Fibroblast of mammary gland (primary cell): ENCODE data around the gene SMIM20.
A peak's percentile ranks its signal among the peaks of the same experiment; 100 is the strongest.

ENCODE experiments used
- DNase-seq: peaks from one replicate; pipeline ENCODE4 v3.0.0-alpha.2; 2010; ENCODE audit warnings: low read depth
- H3K4me3 ChIP-seq: 2 replicates; pipeline ENCODE4 v1.5.1; 2011; ENCODE audit warnings: low read depth, mild to moderate bottlenecking, low read length, moderate library complexity; ENCODE audit not compliant: control insufficient read depth
- TF ChIP-seq, protein P1 (sequence below): conservative IDR thresholded peaks from 2 replicates; pipeline ENCODE4 v1.5.1; 2011; ENCODE audit warnings: low read depth, low read length, inconsistent platforms; ENCODE audit not compliant: control insufficient read depth, insufficient read depth

SMIM20 gene

DNA sequence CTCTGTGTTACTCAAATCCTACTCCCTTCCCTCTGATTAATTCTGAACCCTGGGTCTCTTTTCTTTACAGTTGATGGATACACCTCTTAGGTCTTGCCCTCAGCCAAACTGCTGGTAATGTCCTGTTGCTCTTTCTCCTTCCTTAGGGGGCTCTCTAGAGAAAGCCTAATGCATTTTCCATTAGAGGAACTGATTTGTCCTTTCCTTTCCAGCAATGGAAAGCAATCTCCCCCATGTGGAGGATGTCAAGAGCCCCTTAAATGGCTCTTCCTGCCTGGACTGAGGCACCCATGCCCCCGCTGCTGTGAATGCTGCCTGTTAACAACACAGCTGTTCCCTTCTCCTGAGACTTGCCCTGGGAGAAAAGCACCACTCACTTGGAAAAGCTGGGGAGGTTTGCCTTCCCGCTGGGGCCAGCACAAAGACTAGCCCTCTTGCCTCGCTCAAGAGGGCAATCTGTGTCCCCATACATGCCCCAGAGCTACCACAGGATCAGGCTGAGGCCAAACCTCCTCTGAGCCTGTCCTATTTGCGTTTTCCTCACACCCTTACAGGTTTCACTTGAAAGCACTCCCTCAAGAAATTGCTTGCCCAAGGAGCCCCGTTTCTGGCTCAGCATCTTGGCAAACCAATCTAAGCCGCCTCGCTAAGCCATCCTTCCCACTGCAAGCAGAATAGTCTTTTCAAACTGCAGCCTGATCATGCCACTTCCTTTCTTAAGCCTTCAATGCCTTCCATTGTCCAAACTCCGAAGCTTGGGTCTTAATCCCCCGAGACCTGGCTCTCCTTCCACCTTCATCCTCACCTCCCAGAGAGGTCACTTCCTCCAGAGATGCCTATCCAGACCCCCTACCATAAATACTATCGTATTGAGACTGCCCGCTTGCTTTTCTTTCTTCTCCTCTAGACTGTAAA lies 23.2 kb upstream of the SMIM20 start:
- H3K4me3 ChIP-seq, result no peak overlapping the region
- TF ChIP-seq, protein P1, sequence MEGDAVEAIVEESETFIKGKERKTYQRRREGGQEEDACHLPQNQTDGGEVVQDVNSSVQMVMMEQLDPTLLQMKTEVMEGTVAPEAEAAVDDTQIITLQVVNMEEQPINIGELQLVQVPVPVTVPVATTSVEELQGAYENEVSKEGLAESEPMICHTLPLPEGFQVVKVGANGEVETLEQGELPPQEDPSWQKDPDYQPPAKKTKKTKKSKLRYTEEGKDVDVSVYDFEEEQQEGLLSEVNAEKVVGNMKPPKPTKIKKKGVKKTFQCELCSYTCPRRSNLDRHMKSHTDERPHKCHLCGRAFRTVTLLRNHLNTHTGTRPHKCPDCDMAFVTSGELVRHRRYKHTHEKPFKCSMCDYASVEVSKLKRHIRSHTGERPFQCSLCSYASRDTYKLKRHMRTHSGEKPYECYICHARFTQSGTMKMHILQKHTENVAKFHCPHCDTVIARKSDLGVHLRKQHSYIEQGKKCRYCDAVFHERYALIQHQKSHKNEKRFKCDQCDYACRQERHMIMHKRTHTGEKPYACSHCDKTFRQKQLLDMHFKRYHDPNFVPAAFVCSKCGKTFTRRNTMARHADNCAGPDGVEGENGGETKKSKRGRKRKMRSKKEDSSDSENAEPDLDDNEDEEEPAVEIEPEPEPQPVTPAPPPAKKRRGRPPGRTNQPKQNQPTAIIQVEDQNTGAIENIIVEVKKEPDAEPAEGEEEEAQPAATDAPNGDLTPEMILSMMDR, result no peak
- no peak for DNase-seq

DNA sequence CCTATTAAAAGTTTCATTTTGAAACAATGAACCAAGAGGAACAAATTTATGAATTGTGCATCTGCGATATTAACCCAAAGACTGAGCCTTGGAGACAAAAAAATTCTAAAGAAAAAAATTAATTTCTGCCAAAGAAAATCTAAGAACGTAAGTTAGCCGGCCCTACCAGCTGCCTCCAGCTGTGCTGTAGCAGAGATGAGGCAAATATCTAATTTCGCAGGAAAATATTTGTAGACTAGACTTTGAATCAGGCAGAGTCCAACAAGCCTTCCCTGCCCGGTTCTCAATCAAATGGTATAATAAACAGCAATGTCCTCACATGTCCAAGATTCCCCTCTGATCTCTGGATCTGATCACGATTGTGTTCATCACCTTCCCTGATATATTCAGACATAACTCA lies 21.2 kb upstream of the SMIM20 start:
- TF ChIP-seq, protein P1, result no peak
- no peak overlapping the region for H3K4me3 ChIP-seq
- no peak for DNase-seq

DNA sequence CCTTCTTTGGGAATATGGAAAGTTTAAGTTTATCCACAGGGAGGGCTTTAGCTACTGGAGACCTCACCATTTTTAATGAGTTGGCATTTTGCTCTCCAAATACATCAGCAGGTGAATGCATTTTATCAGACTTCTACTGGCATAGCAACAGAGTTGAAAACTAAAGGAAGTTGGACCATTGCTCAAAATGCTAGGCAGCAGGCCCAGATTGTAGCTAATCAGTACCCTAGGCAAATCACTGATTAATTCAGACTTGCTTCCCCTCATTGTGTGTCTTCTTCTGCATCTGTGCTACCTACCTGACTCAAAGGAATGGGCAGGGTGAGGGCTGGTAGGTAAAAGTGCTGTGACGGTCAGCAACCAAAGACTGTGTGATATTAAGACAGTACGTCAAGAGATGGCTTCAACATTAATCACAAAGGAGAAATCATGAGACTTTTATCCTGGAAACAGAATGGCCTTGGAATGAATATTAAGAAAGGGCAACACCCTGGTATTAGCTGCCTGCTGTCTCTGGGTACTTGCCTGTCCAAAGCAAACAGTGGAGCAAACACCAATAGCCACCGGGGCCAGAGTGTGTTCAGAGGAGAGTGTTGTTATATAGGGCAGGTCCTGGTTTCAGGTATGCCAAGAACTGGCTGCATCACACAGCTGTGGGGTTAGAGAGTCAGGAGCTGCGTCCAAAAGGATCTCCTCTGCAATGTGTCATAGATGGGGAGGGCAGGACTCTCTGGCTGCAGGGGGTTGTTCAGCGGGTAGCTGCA lies 17.1 kb upstream of the SMIM20 start:
- no peak overlapping the region for H3K4me3 ChIP-seq
- no peak for DNase-seq
- TF ChIP-seq, protein P1, result no peak

DNA sequence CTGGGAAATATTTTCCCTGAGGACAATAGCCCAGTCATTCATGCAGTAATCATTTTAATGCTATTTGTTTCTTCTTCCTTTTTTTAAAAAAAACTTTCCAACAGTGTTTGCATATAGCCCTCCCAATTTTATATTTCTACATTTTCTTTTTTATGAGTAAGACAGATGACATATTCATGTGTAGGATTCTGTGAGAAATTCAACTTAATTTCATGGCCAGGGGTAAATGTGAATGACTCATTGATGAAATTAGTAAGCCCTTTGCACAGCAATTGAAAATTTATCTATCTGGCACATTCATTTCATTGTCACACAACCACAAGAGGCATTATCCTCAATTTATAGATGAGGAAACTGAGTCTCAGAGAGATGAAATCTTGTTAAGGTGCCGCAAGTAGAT lies 13.7 kb upstream of the SMIM20 start:
- no peak overlapping the region for H3K4me3 ChIP-seq
- TF ChIP-seq, protein P1, result no peak
- peak; percentile 42 for DNase-seq

DNA sequence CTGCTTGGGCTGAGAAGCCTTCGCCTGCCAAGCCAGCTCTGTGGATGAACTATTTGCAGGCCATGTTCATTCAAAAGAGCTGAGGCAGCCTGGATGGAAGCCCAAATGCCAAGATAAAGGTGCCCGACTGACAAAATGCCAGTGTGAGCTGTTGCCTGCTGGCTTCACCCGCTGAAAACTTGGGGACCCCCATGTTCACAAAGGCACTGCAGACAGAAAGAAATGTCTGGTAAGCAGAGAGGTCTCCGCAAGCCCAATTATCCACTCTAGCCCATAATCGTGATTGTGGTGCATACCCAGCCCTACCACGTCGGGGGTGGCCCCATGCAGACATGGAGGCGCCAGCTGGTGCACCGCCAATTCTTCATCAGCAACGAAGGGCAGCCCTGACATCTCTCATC lies 13.0 kb upstream of the SMIM20 start:
- H3K4me3 ChIP-seq, result no peak overlapping the region
- TF ChIP-seq, protein P1, result no peak
- DNase-seq, result no peak

DNA sequence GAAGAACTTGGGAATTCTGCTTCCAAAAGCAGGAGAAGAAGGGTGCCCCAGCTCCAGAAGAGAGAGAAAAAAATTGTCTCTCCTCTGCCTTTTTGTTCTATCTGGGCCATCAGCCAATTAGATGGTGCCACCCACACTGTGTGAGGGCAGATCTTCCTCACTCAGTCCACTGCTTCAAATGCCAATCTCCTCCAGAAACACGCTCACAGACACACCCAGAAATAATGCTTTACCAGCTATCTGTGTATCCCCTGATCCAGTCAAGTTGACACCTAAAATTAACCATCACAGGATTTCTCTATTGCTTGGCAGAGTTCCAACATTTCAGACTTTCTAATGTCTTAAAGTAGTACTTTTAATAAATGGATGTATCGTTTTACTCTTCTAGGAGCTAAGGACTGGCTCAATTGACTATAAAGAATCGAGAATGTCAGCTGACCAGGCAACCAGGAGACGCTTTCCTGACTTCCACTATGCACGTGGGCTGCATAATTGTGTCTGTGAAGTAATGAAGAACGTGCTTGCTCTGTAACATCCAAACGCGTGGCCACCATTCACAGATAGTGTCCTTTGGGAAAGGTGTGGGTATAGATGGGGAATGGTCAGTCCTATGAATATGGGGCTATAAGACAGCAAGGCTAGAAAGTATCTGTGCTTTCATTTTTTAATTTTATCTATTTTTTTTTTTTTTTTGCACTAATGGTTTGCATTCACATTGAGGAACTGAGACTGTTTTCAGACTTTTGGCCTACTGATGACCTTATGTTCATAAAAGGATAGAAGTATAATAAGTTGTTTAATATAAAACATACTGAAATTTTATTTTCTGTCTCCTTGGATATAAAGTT lies 9.9 kb upstream of the SMIM20 start:
- TF ChIP-seq, protein P1, result no peak
- DNase-seq, result no peak
- H3K4me3 ChIP-seq, result no peak overlapping the region
